Measurements from ENCODE around the gene PNPT1.

Gene PNPT1

DNA sequence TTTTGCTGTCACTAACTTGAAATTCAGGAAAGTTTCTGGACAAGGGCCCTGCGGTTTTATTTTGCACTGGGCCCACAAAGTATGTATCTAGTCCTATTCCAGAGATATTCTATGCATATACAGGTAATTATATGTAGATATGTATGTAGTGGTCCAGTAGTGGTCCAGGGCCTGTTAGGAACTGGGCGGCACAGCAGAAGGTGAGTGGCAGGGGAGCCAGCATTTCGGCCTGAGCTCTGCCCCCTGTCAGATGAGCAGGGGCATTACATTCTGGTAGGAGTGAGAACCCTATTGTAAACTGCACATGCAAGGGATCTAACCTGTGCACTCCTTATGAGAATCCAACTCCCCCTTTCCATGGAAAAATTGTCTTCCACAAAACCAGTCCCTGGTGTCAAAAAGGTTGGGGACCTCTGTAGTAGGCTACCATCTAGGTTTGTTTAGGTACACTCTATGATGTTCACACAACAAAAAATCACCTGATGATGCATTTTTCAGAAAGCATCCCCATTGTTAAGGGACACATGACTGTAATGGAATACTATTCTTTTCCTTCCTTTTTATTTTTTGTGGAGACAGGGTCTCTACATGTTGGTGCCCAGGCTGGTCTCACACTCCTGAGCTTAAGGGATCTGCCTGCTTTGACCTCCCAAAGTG, 73.4 kb downstream of the PNPT1 start:
- Histone ChIP-seq H3K4me3 (no peak overlapping the region), H3K27me3 (no peaks in the 10 kb centered on the region), H3K36me3 (peaks cover 0 to 13% (median 5%) of the 10 kb centered on the region in 3 donors), H3K9me3 (no peaks in the 10 kb centered on the region), H3K27ac (no peak overlapping the region), H3K4me1 (peaks cover 0 to 61% (median 27%) of the 10 kb centered on the region in 4 donors)
- TF ChIP-seq, protein P1, sequence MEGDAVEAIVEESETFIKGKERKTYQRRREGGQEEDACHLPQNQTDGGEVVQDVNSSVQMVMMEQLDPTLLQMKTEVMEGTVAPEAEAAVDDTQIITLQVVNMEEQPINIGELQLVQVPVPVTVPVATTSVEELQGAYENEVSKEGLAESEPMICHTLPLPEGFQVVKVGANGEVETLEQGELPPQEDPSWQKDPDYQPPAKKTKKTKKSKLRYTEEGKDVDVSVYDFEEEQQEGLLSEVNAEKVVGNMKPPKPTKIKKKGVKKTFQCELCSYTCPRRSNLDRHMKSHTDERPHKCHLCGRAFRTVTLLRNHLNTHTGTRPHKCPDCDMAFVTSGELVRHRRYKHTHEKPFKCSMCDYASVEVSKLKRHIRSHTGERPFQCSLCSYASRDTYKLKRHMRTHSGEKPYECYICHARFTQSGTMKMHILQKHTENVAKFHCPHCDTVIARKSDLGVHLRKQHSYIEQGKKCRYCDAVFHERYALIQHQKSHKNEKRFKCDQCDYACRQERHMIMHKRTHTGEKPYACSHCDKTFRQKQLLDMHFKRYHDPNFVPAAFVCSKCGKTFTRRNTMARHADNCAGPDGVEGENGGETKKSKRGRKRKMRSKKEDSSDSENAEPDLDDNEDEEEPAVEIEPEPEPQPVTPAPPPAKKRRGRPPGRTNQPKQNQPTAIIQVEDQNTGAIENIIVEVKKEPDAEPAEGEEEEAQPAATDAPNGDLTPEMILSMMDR (IDR thresholded peaks at IDR 0.05), result no peak
- no peak for DNase-seq
- intact Hi-C loops (cut with DNase I; ENCODE audit: low total_unique reads), result no loop called here

DNA sequence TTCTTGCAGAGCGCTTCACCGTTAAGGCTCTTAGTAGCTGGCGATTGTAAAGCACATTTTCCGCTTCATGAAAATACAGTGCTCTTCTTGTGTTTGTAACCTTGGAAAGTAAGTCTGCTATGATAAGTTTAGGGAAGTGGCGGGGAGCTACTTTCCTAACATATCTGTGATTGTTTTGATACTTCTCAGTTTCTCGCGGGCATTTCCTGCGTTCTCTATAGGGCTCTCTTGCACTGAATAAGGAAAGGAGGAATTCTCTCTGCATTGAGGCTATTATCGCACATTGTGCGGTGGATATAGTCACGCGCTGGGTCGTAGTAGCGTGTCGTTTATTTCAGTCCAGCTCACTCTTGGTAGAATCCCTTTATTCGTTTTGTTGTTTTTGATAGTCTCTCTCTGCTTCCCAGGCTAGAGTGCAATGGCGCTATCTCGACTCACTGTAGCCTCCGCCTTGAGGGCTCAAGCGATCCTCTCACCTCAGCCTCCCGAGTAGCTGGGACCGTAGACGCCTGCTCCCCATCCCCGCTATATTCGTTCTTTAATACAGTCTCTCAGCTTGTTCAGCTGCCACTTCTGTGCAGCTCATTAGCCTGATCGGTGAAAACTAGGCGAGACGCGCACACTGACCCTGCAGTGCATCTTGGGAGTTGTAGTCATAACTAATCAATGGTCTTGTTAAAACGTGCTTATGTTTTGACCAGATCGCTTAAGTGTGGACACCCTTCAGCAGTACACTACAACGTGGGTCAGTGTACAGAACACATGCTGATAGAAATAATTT, 75.2 kb downstream of the PNPT1 start:
- H3K36me3 ChIP-seq, result peaks cover 5 to 23% (median 14%) of the 10 kb centered on the region in 3 donors
- no peaks in the 10 kb centered on the region for H3K27me3 ChIP-seq
- peak overlapping the region; percentile 73 to 98 for H3K4me3 ChIP-seq
- H3K27ac ChIP-seq, result peak overlapping the region; percentile 85 to 98
- H3K4me1 ChIP-seq, result peaks cover 0 to 62% (median 28%) of the 10 kb centered on the region in 4 donors
- DNase-seq, result peak; percentile 56 to 72
- H3K9me3 ChIP-seq, result no peaks in the 10 kb centered on the region
- TF ChIP-seq, protein P1 (IDR thresholded peaks at IDR 0.05), result no peak
- intact Hi-C loops (cut with DNase I; ENCODE audit: low total_unique reads), result loop anchor here (10.0 kb wide), 1 partner anchor 94 kb away; no protein-coding TSS in a partner anchor

DNA sequence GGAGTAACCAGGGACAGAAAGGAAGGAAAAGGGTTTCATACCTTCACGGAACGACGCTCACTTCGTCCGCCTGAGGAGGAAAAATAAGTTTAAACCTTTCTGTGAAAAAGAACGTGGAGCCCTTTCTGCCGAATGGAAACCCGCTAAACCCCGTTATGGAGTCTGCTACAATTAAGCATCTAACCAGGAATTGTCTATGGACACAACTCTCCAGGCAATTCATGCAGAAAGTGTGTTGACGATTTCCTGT, 75.7 kb downstream of the PNPT1 start:
- H3K27ac ChIP-seq, result peak overlapping the region; percentile 85 to 98
- H3K27me3 ChIP-seq, result no peaks in the 10 kb centered on the region
- peaks cover 0 to 59% (median 27%) of the 10 kb centered on the region in 4 donors for H3K4me1 ChIP-seq
- intact Hi-C loops (cut with DNase I; ENCODE audit: low total_unique reads), result loop anchor here (10.0 kb wide), 1 partner anchor 93 kb away; no protein-coding TSS in a partner anchor
- TF ChIP-seq, protein P1 (IDR thresholded peaks at IDR 0.05), result no peak
- H3K9me3 ChIP-seq, result no peaks in the 10 kb centered on the region
- peak overlapping the region; percentile 73 to 98 for H3K4me3 ChIP-seq
- no peak for DNase-seq
- peaks cover 7 to 23% (median 14%) of the 10 kb centered on the region in 3 donors for H3K36me3 ChIP-seq

DNA sequence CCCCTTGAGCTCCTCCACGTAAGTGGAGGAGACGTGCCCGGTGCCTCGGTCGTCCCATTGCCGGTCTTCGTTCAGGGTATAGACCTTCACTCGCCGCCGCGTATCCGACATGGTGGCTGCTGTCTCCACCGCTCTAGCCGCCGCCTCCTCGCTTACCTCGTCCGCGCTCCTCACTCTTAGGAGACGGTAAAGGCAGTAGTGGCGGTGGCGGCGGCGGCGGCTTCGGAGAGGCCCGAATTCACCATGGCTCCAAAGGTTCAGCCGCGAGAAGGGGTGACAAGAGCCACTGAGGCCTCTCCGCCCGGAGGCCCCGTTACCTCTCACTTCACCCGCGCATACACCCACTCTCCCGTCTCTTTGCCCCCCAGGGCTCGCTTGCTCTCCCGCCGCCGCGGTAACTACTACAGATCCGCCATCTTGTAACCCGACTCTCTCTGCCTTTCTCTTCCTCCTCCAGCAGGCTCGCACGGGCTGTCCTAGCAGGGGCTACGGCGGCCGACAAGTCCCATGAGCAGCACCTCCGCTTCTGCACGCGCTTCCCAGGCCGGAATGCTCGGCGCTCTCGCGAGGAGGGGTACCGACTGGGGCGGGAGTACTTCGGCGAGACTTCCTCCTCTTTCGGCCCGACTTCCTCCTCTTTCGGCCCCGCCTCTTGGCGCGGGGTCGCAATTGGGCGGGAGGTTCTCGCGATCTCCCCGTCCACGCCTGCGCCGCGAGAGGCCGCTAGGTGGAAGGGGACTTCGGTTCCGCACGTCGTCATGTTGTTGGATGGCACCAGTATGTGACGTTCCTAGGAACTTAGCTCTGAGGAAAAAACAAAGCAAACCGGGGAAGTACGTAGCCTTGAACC, 76.2 kb downstream of the PNPT1 start, which contains the start of gene PPP4R3B:
PPP4R3B (minus strand) TSS at position 448 of the 850 bp plus-strand sequence; CDS start at position 111, 337 bp downstream.
- peak within 1 kb of the TSS; percentile 73 to 98 for H3K4me3 ChIP-seq
- peaks cover 12 to 29% (median 14%) of the 10 kb centered on the region in 3 donors for H3K36me3 ChIP-seq
- no peaks in the 10 kb centered on the region for H3K9me3 ChIP-seq
- H3K4me1 ChIP-seq, result peaks cover 0 to 53% (median 27%) of the 10 kb centered on the region in 4 donors
- TF ChIP-seq, protein P1 (IDR thresholded peaks at IDR 0.05), result peak; percentile 61 to 82
- H3K27me3 ChIP-seq, result no peaks in the 10 kb centered on the region
- intact Hi-C loops (cut with DNase I; ENCODE audit: low total_unique reads), result loop anchor here (10.0 kb wide), 1 partner anchor 93 kb away; no protein-coding TSS in a partner anchor
- DNase-seq, result peak; percentile 99 to 100
- peak within 1 kb of the TSS; percentile 98 to 100 for H3K27ac ChIP-seq

DNA sequence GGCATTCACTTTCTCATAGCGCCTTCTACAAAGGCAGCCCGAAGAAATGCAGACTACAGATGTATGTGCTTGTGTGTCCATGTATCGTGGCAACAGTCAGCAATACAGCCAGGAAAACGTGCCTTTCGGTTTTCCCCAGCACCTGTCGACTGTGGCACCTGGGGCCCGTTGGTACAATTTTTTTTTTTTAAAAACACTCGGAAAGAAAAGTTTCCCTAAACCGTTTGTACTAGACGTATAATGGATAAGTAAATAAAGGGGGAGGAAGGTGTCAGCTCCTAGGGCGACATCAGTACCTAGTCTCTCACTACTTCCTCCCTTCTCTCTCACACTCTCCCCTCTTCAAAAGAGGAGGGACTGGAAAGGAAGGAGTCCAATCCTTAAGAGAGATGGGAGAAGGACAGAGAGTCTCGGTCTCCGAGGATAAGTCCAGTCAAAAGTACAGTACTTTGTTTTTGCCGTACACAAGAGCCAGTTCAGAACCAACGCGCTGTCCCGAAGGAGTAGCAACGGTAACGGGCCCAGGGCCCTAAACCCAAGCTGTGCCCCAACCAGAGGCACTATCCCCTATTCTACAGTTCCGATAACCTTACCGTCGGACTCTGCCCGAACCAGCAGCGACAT, 77.0 kb downstream of the PNPT1 start:
- no peaks in the 10 kb centered on the region for H3K9me3 ChIP-seq
- peak overlapping the region; percentile 98 to 100 for H3K27ac ChIP-seq
- TF ChIP-seq, protein P1 (IDR thresholded peaks at IDR 0.05), result no peak
- DNase-seq, result no peak
- peak overlapping the region; percentile 73 to 98 for H3K4me3 ChIP-seq
- peaks cover 14 to 31% (median 15%) of the 10 kb centered on the region in 3 donors for H3K36me3 ChIP-seq
- H3K27me3 ChIP-seq, result no peaks in the 10 kb centered on the region
- H3K4me1 ChIP-seq, result peaks cover 0 to 47% (median 26%) of the 10 kb centered on the region in 4 donors
- intact Hi-C loops (cut with DNase I; ENCODE audit: low total_unique reads), result loop anchor here (10.0 kb wide), 1 partner anchor 92 kb away; no protein-coding TSS in a partner anchor

All from tibial artery (tissue), 4 donors.